ELF-1 (cell line): ENCODE data around the gene RAP2B.

Experiments used
- DNase-seq: peaks from one replicate; pipeline ENCODE4 v3.0.0-alpha.2; 2016; ENCODE audit warnings: low read depth, low spot score

RAP2B gene

DNA sequence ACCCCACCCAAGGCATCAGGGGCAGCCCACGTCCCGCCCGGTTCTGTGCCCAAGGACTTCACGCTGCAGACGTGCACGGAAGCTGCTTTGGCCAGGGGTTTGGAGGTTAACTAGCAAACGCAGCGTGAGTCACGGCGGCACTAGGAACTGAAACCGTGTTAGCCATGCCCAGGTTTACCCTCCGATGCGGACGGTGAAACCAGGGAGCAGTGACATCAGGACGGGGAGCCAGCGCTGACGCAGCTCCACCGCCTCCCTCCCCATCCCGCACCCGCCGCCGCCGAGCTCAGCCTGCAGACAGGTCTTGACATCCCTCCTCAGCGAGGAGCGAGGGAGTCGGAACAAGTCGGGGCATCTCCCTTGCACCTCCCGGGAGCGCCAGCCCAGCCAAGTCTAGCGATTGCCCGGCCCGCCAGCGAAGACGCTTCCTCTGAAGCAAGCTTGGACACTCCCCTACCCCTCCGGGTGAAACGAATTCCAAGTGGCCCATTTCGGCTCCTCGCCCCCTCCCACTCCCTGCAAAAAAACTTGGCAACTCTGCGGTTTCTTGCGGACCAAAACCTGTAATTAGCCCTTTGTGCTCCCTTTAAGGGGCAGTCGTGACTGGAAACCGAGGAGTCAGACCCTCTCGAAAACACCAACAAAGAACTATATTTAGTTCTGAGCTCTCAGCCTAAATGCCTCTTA, 1.4 kb upstream of the RAP2B start:
- peak; percentile 95 for DNase-seq

DNA sequence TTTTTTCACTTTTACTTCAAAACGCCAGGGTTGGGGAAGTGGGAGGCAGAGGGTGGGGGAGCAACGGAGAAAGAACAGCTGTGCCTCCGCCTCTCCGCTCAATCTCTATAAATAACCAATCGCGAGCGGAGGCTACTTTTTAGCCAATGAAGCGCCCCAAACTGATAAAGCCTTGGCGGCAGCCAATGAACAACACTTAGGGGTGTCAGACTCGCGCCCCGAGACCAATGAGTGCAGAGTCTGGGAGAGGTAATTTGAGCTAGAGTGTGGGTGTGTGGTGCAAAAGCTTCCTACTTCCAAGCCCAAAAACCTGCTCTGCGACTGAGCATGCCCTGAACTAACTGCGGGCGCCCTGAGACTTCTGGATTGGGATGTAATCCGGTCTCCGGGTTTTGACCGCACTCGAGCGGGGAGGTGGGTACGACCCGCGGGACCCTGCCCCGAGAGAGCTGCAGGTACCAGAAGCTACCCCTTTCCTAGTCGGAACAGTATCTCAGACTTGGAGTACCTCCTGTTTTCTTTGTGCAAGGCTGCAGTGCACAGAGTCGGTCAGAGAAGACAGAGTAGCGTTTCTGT, 800 bp upstream of the RAP2B start:
- DNase-seq, result peak; percentile 100

DNA sequence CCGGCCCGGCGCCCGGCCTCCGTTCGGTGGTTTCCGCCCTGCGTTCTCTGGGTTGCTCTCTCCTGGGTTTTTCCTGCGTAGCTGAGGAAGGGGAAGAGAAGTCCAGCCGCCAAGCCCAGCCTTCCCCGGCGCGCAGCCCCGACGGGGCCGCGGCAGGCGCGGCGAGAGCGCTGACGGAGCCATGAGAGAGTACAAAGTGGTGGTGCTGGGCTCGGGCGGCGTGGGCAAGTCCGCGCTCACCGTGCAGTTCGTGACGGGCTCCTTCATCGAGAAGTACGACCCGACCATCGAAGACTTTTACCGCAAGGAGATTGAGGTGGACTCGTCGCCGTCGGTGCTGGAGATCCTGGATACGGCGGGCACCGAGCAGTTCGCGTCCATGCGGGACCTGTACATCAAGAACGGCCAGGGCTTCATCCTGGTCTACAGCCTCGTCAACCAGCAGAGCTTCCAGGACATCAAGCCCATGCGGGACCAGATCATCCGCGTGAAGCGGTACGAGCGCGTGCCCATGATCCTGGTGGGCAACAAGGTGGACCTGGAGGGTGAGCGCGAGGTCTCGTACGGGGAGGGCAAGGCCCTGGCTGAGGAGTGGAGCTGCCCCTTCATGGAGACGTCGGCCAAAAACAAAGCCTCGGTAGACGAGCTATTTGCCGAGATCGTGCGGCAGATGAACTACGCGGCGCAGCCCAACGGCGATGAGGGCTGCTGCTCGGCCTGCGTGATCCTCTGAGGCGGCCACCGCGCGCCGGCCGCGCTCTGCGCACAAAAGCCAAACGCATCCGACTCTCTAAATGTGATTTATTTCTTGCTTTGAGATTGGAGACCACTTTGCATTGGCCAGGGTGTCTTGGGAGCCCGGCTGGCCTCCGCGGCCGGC, 727 bp downstream of the RAP2B start:
- DNase-seq, result peak; percentile 55

DNA sequence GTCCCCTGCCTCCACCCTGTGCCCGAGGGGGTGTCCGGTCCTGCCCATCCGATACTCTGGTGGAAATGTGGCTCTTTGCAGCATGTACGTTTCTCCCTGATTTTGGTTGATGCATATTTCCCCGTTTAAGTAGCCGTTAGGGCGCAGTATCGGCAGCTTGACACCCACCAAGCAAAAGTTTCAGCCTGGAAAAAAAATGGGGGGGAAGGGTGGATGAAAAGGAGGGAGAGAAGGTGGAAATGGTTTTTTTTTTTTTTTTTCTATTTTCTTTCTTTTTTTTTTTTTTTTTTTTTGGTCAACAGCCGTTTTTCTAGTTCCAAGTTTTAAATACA, 1.3 kb downstream of the RAP2B start:
- no peak for DNase-seq

DNA sequence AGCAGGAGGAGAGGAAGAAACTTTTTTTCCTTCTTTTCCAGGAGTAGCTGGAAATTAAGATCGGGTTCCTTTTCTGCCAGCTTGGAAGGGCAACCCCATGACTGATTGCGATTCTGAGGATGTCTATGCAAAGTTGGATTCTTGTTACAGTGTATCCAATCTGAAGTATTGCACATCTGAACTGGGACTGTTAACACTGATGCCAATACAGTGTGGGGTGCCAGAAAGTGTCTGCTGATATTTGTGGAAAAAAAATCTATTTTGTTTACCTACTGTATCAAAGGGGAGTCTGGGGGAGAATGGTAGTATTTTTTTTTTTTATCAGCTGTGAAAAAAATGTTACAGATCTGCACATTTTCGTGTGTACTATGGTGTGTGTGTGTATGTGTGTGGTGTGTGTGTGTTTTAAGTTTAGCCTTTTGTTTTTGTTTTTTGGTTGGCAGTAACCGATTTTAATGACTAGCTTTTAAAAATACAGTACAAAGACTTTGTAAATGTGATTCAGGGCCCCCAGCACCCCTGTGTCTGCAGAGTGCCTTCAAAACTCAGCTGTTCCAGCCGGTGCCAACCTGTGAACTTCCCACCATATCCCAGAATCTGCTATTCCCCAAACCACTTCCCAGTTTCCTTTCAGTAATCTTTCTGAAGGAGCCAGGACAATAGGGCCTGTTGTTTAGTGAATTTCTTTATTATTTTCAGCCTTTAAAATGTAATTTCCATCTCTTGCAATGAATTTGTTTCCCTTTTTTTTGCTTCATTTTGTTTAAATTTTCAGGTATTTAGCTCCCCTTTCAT, 1.9 kb downstream of the RAP2B start:
- DNase-seq, result peak; percentile 1

DNA sequence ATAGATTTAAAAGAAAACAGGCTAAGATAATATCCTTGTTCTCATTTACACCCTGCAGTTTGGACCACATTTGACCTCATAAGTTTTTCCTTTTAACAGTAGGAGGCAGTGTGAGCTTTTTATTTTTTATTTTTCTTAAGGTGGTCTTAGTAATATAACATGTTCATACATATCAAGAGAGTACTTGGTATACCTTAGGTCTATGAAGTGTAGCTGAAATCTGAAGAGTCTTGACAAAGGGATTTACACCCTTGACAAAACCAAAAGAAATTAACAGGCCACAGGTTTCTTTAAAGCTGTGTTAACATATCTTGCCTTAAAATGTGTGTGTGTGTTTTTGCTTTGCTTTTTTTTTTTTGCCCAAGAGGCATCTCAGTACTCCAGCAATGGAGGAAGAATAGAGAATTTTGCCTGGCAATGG, 3.2 kb downstream of the RAP2B start:
- no peak for DNase-seq

DNA sequence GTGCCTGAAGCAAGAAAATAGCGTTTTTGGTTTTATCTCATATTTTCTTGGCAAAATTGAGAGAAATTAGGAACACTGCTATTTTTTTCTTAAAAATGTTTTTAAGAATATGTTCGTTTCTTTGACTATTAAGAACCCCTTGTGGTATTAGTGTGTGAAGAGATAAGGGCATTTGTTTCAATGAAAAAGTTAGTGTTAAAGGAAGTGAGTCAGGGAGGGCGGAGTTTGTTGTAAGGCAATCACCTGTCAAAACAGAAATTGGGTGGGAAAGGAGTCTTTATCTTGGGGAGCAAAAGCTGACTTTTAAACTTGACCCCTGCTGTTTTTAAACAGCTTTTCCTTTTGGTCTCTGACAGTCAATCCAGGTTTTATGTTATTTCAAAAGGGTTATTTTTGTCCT, 4.2 kb downstream of the RAP2B start:
- DNase-seq, result no peak

DNA sequence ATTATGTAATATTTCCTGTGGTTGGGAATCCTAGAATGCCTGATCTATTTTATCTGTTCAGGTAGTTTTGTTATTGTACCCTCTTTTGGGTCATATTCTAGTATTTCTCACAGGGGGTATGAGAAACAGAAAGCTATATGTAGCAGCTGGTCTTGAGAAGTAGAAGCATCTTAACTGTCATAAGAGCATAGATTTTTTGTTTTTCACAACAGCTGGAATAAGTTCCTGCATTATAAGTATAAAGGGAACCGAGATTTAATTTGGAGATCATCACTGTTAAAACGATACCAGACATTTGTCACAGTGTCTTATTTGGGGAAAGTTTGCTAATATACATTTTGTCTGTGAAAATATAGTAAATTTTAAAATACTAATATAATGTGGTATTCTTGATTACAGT, 4.8 kb downstream of the RAP2B start:
- DNase-seq, result no peak

DNA sequence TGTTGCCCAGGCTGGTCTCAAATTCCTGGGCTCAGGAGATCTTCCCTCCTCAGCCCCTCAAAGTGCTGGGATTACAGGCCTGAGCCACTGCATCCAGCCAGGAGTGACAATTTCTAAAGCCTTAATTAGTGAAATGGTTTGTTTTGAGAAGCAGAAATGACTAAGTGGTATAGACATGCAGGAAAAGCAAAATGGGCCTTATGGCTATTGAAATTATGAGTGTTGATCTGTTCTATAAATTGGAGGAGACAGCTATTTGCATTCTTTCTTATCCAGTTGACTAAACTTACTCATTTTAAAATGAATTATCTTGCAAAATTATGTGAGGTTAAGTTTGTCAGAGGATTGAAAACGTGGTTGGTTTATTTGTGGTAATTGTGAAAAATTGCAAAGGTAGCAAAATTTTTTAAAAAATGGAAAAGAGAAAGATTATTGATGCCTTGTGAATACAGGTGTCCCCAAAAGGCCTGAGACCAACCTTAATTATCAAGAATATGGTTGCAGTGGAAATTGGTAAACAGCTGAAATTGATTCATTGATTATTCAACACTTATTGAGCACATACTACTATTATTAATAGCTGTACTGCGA, 7.9 kb downstream of the RAP2B start:
- no peak for DNase-seq

DNA sequence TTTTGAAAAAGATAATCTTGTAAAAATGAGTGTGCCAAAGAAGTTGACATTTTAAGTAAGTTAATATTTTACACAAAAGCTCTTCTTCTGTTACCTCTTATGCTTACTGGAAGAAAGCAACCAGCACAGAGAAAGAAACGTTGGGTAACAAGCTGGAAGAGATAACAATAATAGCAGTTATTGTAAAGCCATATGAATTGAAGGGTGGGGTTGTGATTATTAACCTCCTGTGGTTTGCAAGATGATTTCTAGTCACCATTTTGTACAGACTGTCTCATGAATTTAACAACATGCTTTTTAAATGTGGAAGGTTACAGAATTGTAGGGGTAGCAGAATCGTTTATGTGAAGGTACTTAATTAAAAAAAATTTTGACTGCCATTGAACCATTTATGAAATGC, 9.2 kb downstream of the RAP2B start:
- no peak for DNase-seq

DNA sequence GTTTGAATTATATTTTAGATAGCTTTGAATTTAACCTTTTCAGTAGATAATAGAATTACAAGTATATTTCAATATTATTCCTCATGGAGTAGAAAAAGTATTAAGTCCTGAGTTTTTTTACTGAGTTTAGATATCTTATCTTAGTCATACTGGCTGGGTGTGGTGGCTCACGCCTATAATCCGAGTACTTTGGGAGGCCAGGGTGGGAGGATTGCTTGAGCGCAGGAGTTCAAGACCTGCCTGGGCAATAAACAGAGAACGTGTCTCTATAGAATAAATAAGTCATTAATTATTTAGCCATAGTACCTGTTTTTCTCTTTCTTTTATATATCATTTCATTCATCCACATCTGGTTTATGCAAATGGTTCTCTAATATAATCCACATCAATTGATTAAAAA, 9.9 kb downstream of the RAP2B start:
- DNase-seq, result no peak

DNA sequence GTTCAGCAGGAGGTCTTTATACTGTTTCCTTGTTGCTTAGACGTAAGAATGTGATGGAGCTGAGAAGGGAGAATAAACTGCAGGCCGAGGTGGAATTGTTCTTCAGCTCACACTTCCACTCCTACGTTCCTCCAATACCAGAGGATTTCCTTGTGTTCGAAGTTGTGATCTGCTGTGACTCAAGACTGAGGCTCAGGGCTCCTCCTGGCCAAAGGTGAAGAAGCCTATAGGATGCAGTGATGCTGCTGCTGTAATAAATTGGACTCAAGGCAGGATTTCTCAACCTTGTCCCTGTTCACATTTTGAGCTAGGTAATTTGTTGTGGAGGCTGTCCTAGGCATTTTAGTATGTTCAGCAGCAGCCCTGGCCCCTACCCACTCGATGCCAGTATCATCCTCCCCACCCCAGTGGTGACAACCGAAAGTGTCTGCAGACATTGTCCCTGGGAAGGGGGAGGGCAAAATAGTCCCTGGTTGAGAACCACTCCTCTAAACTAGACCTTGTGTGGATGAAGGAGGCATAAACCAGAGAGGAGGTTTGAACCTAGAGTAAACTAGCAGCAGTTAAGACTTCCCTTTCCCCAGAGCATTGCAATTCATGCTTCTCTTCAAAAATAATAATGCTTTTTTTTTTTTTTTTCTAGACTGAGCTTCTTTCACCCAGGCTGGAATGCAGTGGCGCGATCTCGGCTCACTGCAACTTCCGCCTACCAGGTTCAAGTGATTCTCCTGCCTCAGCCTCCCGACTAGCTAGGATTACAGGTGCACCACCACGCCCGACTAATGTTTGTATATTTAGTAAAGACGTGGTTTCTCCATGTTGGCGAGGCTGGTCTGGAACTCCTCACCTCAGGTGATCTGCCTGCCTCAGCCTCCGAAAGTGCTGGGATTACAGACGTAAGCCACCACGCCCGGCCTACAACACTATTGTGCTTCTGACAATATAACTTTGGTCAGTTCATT, 11.1 kb downstream of the RAP2B start:
- no peak for DNase-seq

DNA sequence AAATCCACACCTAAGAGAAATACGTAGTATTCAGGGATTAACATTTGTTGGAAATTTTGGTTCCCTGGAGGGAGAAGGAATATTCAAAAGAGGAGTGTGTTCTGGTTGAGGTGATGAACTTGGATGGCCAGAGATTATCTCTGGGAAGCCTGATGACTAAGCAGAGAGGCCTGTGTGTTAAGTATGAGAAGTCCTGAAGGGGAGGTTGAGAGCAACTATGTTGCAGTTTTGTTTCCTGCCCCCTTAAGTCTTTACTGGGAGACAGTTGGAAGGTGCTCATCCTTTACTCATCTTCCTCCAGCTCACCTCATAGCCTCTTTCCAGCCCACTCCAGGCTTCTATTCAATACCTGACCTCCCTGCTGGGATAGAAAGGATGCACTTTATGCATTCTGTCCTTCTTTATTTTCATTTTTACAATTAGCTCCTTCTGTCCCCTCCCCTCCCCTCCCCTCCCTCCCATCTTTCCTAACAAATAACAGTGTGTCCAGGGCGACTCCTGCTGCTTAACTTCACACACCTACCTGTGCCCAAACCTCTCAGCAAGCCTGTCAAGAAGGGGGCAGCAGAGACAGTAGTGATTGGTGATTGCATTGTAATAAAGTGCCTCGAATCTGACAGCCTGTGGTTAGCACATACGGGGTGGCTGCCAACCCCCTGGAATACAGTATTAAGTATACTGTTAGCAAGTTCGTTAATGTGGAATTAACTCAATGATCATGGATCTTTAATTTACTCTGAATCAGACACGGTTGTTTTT, 11.9 kb downstream of the RAP2B start:
- DNase-seq, result peak; percentile 15

DNA sequence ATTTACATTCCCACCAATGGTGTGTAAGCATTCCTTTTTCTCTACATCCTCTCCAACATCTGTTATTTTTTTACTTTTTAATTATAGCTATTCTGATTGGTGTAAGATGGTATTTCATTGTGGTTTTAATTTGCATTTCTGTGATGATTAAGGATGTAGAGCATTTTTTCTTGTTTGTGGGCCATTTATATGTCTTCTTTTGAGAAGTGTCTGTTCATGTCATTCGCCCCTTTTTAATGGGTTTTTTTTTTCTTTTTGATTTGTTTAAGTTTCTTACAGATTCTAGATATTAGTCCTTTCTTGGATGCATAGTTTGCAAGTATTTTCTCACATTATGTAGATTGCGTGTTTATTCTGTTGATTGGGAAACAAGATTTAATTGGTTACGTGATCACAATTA, 14.2 kb downstream of the RAP2B start:
- no peak for DNase-seq

DNA sequence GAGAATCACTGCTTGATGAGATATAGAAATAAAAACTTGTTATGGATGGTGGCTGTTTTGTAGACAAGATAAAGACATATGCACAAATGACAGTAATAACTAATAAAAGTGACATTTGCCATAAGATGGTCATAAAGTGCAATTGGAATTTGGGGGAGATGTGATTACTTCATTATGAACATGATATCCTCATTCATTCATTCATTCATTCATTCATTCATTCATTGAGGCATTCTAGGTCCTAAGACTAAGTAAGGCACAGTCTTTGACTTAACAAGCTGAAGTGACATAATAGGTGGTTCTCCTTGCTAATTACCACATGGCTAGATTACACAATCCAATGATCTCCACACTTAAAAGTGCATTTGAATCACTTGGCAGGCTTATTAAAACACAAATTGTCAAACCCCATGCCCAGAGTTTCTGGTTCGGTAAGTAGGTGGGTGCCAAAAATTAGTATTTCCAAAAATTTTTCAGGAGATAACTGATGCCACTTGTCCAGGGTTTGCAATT, 18.9 kb downstream of the RAP2B start:
- no peak for DNase-seq

DNA sequence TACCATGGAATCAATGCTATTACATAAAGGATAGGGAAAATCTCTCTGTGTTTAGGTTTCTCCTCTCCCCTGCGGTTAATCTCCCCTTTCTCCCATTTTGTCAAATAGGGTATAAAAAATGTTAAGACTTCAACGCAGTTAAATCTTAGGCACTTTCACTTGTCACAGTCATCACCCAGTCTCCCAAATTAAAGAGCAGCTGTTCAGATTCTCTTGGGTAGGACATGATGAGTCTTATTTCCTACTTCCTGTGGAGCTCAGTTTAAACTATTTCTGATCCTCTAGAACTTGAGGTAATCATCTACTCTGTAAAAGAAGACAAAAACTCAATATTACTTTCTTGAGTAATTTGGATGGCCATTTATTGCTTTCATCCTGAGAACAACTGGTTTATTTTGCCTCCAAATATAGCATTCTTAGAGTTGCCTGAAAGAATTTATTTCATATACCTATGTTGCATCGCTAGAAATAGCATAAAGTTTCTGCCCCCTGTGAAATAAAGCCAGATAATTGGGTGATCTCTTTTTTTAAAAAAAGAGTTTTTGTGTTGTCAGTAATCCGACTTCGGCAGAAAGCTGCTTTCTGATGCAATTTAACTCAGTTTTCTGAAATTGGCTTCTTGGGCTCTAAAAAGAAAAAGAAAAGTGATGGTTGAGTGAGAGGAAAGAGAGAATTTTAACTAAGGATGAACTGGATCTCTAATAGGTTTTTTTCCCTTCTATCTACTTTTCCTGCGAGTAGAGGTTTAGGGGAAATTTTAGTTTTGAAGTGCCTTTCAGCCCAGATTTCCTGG, 20.7 kb downstream of the RAP2B start:
- no peak for DNase-seq

DNA sequence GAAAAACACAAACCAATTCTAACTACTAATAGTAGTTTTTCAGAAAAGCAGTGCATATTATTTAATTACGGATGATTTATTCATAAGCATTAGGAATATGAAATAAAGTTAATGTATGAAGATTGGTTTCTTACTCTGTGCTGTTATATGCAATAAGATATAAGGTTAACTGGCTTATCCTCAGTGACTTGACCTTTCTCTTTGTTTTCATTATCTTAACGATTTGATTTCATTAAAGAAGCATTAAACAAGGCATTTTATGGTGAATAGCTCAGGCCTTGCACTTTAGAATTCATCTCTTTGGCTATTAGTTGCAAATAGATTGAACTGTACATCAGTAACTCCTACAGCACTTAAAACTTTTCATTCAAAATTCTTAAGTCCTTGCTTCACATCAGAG, 28.9 kb downstream of the RAP2B start:
- no peak for DNase-seq

DNA sequence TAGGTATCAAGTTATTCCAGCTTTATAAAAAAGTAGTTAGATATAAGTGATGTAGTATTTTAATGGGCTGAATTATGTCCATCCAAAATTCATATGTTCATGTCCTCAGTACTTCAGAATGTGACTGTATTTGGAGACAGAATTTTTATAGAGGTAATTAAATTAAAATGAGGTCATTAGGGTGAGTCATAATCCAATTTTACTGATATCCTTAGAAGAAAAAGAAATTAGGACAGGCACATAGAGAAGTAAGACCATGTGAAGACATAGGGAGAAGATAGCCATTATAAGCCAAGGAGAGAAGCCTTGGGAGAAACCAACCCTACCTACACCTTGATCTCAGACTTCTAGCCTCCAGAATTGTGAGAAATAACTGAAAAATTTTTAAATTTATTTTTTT, 30.3 kb downstream of the RAP2B start:
- no peak for DNase-seq
